Epithelial cell of proximal tubule (primary cell): Measurements from ENCODE around the gene DENND6B. TPM values are rescaled to one million over a fixed set of nuclear protein-coding genes. Genes with fewer than 3 reads are reported as not detected.

Experiments
- DNase-seq: peaks from one replicate; pipeline ENCODE4 v3.0.0-alpha.2; 2011; ENCODE audit warnings: low read depth
- H3K4me3 ChIP-seq: 2 replicates; pipeline ENCODE4 v1.5.1; 2011; ENCODE audit warnings: low read depth, mild to moderate bottlenecking, low read length
- CTCF ChIP-seq: conservative IDR thresholded peaks from 2 replicates; pipeline ENCODE4 v1.5.1; 2012; ENCODE audit warnings: low read depth, mild to moderate bottlenecking, low read length
- total RNA-seq: library from RNA; depleted of rRNA; stranded (reverse); fragments of >200 nt; gene quantifications from 2 replicates; pipeline ENCODE4 v1.2.3, GENCODE V29; 2015

Gene DENND6B
- total RNA-seq, 1 donor from 2014 or later = 4.4 TPM

- H3K4me3 ChIP-seq = peak within 1 kb of the TSS; percentile 53
- TF ChIP-seq CTCF = no peak
- DNase-seq = no peak
Measured at GRCh38 chr22:50261615-50262459, 65.0 kb downstream of the DENND6B start, which contains the start of gene MAPK12. TSS of gene MAPK12 (minus strand) at chr22:50261683. CDS start at chr22:50261509, 174 bp downstream.

DNA sequence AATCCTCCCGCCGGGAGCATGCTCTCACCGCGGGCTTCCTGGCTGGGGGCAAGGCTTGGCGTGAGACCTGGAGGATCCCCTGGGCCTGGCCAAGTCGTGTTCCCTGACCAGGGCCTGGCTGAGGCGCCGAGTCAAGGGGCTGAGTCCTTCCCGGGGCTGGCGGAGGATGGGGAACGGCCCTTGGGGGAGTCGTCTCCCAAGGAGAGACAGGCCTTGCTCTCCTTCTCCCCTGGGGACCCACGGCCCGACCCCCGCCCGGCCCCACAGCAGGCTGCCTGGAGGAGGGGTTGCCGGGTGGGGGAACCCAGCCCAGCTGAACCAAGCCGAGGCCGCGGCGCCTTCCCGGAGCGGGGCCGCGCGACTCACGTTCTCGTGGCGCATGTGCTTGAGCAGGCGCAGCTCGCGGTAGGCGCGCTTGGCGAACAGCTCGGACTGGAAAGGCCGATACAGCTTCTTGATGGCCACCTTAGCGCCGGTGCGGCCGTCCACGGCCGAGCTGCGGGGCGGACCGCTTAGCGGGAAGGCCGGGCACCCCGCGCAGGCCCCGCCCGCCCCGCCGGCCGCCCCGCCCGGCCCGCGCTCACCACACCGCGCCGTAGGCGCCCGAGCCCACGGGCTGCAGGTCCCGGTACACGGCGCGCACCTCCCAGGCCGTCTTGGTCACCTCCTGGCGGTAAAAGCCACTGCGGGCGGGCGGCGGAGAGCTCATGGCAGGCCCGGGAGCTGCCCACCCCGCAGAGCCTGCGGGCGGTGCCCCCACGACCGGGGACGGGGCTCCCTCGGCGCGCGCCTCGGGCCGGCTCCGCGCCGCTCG, 65.8 kb downstream of the DENND6B start:
- peak overlapping the region; percentile 53 for H3K4me3 ChIP-seq
- no peak for DNase-seq
- TF ChIP-seq CTCF = no peak

- TF ChIP-seq CTCF = no peak
- no peak for DNase-seq
- H3K4me3 ChIP-seq = peak overlapping the region; percentile 53
Measured at GRCh38 chr22:50260434-50260800, 66.4 kb downstream of the DENND6B start.

- DNase-seq = no peak
- H3K4me3 ChIP-seq = no peak overlapping the region
- no peak for TF ChIP-seq CTCF
Measured at GRCh38 chr22:50259302-50259701, 67.5 kb downstream of the DENND6B start.

Other genes starting within 250 kb of the DENND6B start
- gene MLC1, start 241.6 kb downstream of the DENND6B start, total RNA-seq = not detected in 2 replicates
- gene MOV10L1, start 237.0 kb downstream of the DENND6B start, total RNA-seq = 0.12 and 0.29 TPM in 2 replicates
- gene PANX2, start 156.3 kb downstream of the DENND6B start, total RNA-seq = 0.07 and 0.12 TPM in 2 replicates
- 55.5 and 68.9 TPM in 2 replicates for gene TRABD, start 141.1 kb downstream of the DENND6B start, total RNA-seq
- gene SELENOO, start 126.0 kb downstream of the DENND6B start, total RNA-seq = 31.0 and 31.1 TPM in 2 replicates
- 19.8 and 26.1 TPM in 2 replicates for gene TUBGCP6, start 82.0 kb downstream of the DENND6B start, total RNA-seq
- gene HDAC10, start 75.7 kb downstream of the DENND6B start, total RNA-seq = 18.8 and 40.6 TPM in 2 replicates
- gene MAPK12, start 65.3 kb downstream of the DENND6B start, total RNA-seq = 33.9 and 56.0 TPM in 2 replicates
- 5.4 and 8.4 TPM in 2 replicates for gene MAPK11, start 56.6 kb downstream of the DENND6B start, total RNA-seq
- gene PLXNB2, start 19.4 kb downstream of the DENND6B start, total RNA-seq = 113 and 177 TPM in 2 replicates
- gene PPP6R2, start 16.3 kb upstream of the DENND6B start, total RNA-seq = 35.7 and 49.3 TPM in 2 replicates
- gene SBF1, start 148.0 kb upstream of the DENND6B start, total RNA-seq = 56.6 and 59.0 TPM in 2 replicates
- gene ADM2, start 154.5 kb upstream of the DENND6B start, total RNA-seq = 3.9 and 4.4 TPM in 2 replicates
- gene MIOX, start 159.8 kb upstream of the DENND6B start, total RNA-seq = not detected in 2 replicates
- gene LMF2, start 180.7 kb upstream of the DENND6B start, total RNA-seq = 69.2 and 83.3 TPM in 2 replicates
- gene NCAPH2, start 181.2 kb upstream of the DENND6B start, total RNA-seq = 69.3 and 81.5 TPM in 2 replicates
- 1.4 TPM in 1 of 2 replicates, not detected in the other for gene SCO2, start 198.6 kb upstream of the DENND6B start, total RNA-seq
- 7.6 and 13.1 TPM in 2 replicates for gene TYMP, start 203.0 kb upstream of the DENND6B start, total RNA-seq
- gene KLHDC7B, start 218.9 kb upstream of the DENND6B start, total RNA-seq = 0.07 TPM in 1 of 2 replicates, not detected in the other
- 1.0 TPM in 1 of 2 replicates, not detected in the other for gene SYCE3, start 235.9 kb upstream of the DENND6B start, total RNA-seq